ENCODE data around the gene SIGLEC5.
A peak's percentile ranks its signal among the peaks of the same experiment; 100 is the strongest.

SIGLEC5 gene

DNA sequence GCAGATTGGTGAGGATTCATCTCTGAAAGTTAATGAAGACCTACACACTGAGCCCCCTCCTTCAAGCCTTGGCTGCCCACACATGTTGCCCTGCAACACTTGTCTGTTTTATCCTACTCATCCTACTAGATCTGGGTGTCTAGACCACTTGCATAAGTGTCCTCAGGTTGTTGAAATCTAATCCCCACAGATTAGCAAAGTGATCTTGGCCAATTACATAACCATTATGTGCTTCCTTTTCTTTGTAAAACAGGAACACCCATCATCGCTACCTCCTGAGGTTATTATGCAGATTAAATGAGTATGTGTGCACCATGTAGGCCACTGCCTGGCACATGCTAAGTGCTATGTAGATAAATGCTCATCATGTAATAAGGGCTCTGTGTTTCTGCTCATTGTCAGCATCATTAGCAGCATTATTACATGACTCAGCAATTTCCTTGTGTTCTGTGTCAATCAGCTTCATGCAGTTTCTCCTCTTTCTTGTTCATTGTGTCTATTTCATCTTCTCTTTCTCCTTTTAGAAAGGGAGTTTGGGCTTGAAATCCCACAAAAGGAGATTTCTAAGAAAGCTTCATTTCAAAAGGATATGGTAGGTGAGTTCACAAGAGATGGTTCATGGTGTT lies 44.0 kb downstream of the SIGLEC5 start:
- DNase-seq, result no peak

DNA sequence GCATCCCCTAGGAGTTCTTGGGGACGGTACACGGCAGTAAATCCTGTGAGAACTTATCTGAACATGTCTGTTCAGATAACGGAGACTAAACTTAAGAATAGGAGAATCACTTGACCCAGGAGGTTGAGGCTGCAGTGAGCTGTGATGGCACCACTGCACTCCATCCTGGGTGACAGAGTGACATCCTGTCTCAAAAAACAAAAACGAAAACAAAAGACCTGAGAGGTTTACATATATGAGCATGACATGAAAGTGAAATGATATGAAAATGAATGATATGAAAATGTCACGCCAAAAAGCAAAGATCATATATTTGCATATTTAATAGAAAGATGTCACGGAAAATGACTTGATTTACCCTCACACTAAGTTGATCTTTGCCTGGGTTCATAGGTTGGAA lies 53.4 kb downstream of the SIGLEC5 start:
- DNase-seq, result no peak

DNA sequence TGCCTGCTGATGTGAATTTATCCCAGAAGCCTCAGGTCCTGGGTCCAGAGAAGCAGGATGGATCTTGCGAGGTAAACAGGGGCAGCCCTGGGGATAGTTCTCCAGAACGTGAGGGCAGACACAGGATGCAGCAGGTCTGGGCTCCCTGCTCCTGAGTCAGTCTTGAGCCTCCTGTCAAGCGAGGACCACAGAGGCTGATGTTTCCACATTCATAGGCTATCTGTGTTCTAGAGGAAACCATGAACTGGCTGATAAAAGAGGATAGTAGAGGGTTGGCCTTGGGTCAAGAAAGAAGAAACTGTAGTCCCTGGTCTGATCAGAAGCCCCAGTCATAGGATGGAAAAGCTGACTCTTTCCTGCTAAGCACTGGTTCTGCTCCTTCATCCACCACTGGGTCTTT lies 56.9 kb downstream of the SIGLEC5 start:
- no peak for DNase-seq

DNA sequence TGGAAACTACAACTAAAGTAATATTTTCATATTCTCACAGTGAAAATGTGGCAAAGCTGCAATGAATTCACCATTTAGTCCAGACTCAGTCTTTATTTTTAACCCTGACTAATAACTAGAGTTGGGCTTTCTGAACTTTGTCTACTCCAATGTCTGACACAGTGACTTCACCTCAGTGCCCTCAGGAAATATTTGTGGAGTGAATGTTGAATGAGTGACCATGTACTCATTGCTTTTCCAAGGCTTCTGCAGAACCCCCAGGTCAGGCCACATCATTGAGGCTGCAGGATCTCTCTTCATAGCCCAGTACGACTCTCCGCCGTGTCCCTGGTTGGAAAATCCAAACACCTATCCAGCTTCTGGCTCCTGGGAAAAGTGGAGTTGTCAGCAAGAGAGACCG lies 57.3 kb downstream of the SIGLEC5 start:
- no peak for DNase-seq

DNA sequence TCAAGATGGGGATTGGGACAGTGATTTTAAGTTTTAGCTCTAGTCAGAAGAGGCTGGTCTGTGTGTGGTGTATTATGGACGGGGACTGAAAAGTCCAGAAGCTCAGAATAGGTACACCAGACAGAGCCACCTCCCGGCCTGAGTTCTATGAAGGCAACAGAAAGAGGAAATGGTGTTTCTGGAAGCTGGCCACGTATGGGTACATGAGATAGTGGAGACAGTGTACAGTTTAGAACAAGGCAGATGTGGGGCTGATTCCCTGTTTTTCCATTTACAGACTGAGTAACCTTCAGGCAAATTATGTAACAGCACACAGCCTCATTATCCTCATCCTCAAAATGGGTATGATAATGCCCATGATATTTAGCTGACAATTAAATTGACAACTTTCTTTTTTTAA lies 57.8 kb downstream of the SIGLEC5 start:
- DNase-seq, result no peak

DNA sequence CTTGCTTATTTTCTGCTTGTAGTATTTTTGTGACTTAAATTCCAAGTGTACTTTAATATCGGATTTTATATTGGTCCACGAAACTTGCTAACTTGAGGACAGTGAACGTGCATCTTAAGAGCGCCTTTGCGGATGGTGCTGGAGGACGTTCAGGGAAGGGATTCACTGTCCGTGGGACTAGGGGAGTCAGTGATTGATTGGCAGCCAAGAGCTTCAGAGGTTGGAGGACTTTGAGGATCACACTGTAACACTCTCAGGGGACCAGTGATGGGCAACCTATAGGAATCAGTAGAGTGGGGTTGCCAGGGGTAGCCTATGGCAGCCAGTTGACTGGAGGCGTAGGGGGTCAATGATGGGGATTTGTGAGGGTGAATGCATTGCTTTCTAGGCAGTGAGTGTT lies 58.6 kb downstream of the SIGLEC5 start:
- no peak for DNase-seq

DNA sequence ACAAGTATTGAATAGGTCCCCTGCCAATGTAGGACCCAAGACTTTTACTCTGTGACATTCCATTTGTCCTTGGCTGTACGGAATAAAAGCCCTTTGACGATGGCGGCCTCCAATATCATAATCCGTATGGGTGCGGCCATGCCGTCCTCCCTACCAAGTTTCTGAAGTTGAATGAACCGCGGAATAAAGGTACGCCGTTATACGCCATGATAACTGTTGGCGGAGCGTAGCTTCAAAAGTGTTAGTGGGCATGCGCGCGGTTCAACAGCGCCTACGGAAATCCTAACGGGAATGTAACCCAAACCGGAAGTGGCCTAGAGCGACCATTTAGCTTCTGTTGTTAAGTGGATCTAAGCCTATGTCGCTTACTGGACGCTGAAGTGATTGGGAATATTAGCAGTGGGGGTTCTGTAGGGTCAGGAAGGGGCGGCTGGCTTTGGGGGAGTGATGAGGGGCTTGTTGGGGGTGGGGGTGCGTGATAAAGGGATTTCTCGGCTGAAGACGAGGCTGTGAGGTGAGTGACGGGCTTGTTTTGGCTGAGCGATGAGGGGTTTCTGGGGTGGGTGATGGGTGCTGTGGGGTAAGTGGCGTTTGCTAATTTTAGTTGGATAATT lies 59.1 kb downstream of the SIGLEC5 start, which contains the start of gene ZNF175:
Gene ZNF175 (plus strand): TSS at position 322 of the 614 bp plus-strand sequence. CDS start 2,047 bp downstream, outside the sequence.
- peak; percentile 92 for DNase-seq

DNA sequence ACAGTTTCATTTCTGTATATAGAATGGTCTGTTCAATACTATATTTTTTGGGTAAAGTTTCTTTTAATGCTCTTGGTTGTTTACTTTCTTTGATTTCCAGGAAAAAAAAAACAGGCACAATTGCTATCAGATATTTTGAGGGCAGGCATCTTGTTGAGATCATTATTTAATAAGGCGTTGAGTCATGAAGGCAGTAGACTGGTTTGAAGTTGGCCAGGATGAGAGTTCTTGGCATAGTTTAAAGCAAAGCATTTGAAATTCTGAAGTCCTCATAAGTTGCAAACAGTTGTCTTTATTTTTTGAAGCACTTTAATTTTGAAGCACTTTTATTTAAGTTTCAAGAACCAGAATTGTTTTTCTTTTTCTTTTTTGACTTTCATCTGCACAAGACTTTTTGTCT lies 61.7 kb downstream of the SIGLEC5 start:
- no peak for DNase-seq

DNA sequence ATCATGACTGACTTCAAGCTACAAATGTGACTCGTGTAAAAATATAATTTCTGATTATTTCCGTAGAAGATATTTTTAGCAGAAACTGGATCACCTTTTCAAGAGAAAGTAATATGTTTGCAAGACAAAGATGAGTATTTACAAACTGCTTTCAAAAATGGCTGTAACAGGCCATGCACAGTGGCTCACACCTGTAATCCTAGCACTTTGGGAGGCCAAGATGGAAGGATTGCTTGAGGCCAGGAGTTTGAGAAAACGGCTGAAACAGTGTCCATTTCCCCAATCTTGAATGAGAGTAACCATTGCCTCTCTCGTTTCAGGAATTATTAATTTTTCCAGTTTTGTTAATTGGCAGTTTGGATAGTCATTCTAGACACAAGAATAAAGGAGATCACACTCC lies 62.6 kb downstream of the SIGLEC5 start:
- no peak for DNase-seq

DNA sequence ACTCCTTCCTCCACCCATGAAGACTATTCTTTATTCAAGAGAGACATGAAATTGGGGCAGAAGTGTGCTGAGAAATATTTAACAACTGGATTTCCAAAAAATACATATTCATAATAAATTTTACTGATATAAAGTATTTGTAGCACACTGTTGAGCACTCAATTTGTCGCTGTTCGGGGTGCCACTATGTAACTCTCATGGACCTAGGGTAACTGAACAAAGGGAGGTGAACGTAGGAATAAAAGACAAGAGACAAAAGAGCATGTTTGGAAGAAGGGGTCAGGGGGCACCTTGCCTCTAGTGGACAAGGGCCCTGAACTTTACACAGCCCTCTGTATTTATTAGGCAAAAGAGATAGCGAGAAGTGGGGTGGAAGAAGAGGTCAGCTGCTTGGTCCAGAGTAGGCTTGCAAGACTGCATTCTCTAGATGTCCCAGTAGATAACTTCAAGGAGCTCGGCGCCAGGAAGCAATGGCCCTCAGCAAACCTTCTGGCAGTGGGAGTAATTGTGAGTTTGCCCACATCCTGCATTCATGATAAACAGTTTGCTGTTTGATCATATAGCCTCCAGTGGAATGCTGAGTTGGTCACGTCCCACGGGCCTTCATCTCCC lies 63.6 kb downstream of the SIGLEC5 start:
- no peak for DNase-seq

DNA sequence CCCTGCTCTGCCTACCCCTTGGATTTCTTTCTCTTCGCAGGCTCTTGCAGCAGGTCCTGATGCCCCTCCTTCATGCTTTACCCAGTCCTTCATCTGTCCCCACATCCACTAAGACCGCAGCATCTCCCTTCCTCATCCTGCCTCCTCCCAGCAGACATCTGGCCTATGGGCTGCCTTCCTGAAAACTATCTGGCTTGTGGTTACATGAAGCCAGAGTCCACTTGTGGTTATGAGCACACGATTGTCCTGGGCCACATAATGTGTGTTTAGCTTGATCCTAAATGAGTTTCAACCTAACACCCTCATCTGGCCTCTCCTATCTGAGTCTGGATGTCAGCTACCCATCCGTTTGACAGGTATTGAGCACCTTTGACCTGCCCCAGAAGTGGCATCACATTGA lies 64.6 kb downstream of the SIGLEC5 start:
- DNase-seq, result no peak

DNA sequence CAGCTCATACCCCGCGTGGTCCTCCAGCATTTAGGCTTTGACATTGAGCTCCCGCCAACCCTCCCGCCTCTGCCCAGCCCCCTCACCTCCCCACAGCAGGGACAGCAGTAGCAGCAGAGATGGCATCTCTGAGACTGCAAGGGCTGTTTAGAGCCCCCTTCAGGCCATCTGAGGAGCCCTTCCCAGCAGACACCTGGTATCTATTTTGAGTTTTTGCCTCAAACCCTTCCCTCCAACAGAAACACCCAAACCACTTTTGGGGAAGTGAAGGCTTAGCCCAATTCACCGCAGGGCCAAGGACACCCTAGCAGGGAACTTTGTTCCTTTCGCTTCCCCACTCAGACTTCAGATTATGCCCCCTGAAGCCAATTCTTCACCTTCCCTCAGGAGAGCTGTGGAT lies 65.4 kb downstream of the SIGLEC5 start:
- no peak for DNase-seq
